HepG2 (cell line): ENCODE results near the gene ARF5. TPM values are rescaled to one million over a fixed set of nuclear protein-coding genes. Genes with fewer than 3 reads are reported as not detected.
A peak's percentile ranks its signal among the peaks of the same experiment; 100 is the strongest.

ENCODE experiments used
- ATAC-seq: fragments of 200-7000 bp; cut with Tn5 transposase; 3 replicates; pipeline ENCODE4 v1.9.1; 2020; ENCODE audit warnings: mild to moderate bottlenecking, moderate library complexity
- BruUV-seq: library from RNA; stranded (reverse); fragments of 400-500 nt; replicated peaks from 2 replicates; lab custom pipeline; 2021; lab: Mats Ljungman, UMichigan
- CTCF ChIA-PET: fragments of 300-600 bp; formaldehyde crosslinking; extraction: SDS; loops from one replicate; lab custom pipeline; 2021; ENCODE audit warnings: low total read pairs, inconsistent platforms, low intra/inter-chr PET ratio; lab: Yijun Ruan, JAX
- POLR2A ChIA-PET: fragments of 350-600 bp; sonication (Branson Sonifier 250); formaldehyde crosslinking; loops from one replicate; lab custom pipeline; 2020; ENCODE audit warnings: antibody characterized with exemption, inconsistent platforms; lab: Yijun Ruan, JAX
- DNase-seq: peaks from one replicate; pipeline ENCODE4 v3.0.0-alpha.2; 2015; ENCODE audit warnings: low spot score
- FAIRE-seq: peaks from 3 replicates; lab custom pipeline; 2011; peaks lifted over from hg19 to GRCh38; lab: Jason Lieb, UNC
- H2AFZ ChIP-seq: one replicate; pipeline ENCODE4 v1.6.1; 2011; ENCODE audit warnings: low read length, inconsistent platforms
- H3K27ac ChIP-seq: fragments of 300-600 bp; 3 replicates; pipeline ENCODE4 v1.8.0; 2011; ENCODE audit warnings: mixed run types, mild to moderate bottlenecking, mixed read lengths, low read length, inconsistent platforms; ENCODE audit not compliant: insufficient read depth; ENCODE audit errors: extremely low read length
- H3K27me3 ChIP-seq, 2 experiments: fragments of 200-600 bp in 1 of 2; 2 replicates in 1 of 2; 3 replicates in 1 of 2; pipeline versions ENCODE4 v1.6.0 to v1.8.0; 2011; ENCODE audit warnings: low read length in 2 of 2, mild to moderate bottlenecking in 2 of 2, moderate library complexity in 2 of 2, inconsistent platforms in 1 of 2; ENCODE audit not compliant: insufficient read depth in 2 of 2, control insufficient read depth in 1 of 2
- H3K36me3 ChIP-seq, 2 experiments: fragments of 200-600 bp in 1 of 2; replicated peaks in 1 of 2; 2 replicates in 1 of 2; 3 replicates in 1 of 2; pipeline versions ENCODE4 v1.5.1 to v1.8.0; 2011; ENCODE audit warnings: low read length in 2 of 2, inconsistent platforms in 1 of 2; ENCODE audit not compliant: insufficient read depth in 2 of 2, control insufficient read depth in 1 of 2
- H3K4me1 ChIP-seq: 2 replicates; pipeline ENCODE4 v1.5.1; 2012; ENCODE audit warnings: low read length, inconsistent platforms; ENCODE audit not compliant: insufficient read depth
- H3K4me2 ChIP-seq: 2 replicates; pipeline ENCODE4 v1.6.0; 2011; ENCODE audit warnings: low read depth, low read length, inconsistent platforms
- H3K4me3 ChIP-seq, 3 experiments: fragments of 200-600 bp in 1 of 3; sonication (generic), shearing (Covaris generic) in 1 of 3; replicated peaks in 1 of 3; 2 replicates each; pipeline ENCODE4 v1.5.1; 2011 to 2016; ENCODE audit warnings: low read length in 3 of 3, inconsistent platforms in 2 of 3, low read depth in 2 of 3, mild to moderate bottlenecking in 2 of 3, control low read depth in 1 of 3, mixed read lengths in 1 of 3; ENCODE audit not compliant: insufficient read depth in 1 of 3
- H3K79me2 ChIP-seq: one replicate; pipeline ENCODE4 v1.6.1; 2011; ENCODE audit warnings: low read length, inconsistent platforms; ENCODE audit not compliant: insufficient read depth
- H3K9ac ChIP-seq: 2 replicates; pipeline ENCODE4 v1.6.0; 2011; ENCODE audit warnings: mild to moderate bottlenecking, low read depth, low read length, inconsistent platforms; ENCODE audit not compliant: insufficient read depth
- H3K9me3 ChIP-seq: 2 replicates; pipeline ENCODE4 v1.5.1; 2012; ENCODE audit warnings: mild to moderate bottlenecking, low read length
- H4K20me1 ChIP-seq: 2 replicates; pipeline ENCODE4 v1.6.0; 2011; ENCODE audit warnings: inconsistent platforms, mild to moderate bottlenecking, low read length, moderate library complexity; ENCODE audit not compliant: insufficient read depth
- HNRNPUL1 ChIP-seq: fragments of 200-400 bp; formaldehyde crosslinking; IDR thresholded peaks from 2 replicates; pipeline ENCODE4 v1.6.1; 2017; ENCODE audit warnings: low read depth, mild to moderate bottlenecking, low read length, moderate library complexity
- KDM5A ChIP-seq: fragments of 200-600 bp; sonication (generic); IDR thresholded peaks from 2 replicates; pipeline ENCODE4 v1.7.0; 2018; ENCODE audit warnings: antibody characterized with exemption, mild to moderate bottlenecking, low read length, borderline replicate concordance
- MEIS2 ChIP-seq: sonication (generic); formaldehyde crosslinking; IDR thresholded peaks from 2 replicates; pipeline ENCODE4 v1.9.0; 2021; ENCODE audit warnings: mild to moderate bottlenecking, missing genetic modification reagents
- SATB2 ChIP-seq: sonication (generic); formaldehyde crosslinking; IDR thresholded peaks from 2 replicates; pipeline ENCODE4 v1.5.0; 2020; ENCODE audit warnings: missing genetic modification reagents
- ZBTB38 ChIP-seq: sonication (generic); formaldehyde crosslinking; IDR thresholded peaks from 2 replicates; pipeline ENCODE4 v1.5.1; 2020; ENCODE audit warnings: mild to moderate bottlenecking, missing genetic modification reagents
- ZNF432 ChIP-seq: sonication (generic); formaldehyde crosslinking; IDR thresholded peaks from 2 replicates; pipeline ENCODE4 v1.5.0; 2020; ENCODE audit warnings: missing genetic modification reagents, mild to moderate bottlenecking, borderline replicate concordance
- ZNF510 ChIP-seq: sonication (generic); formaldehyde crosslinking; IDR thresholded peaks from 2 replicates; pipeline ENCODE4 v1.4.0; 2020; ENCODE audit warnings: low read depth, mild to moderate bottlenecking, missing genetic modification reagents
- WGBS: methylation state at CpG from one replicate; pipeline ENCODE4 v1.1.6; 2017; ENCODE audit warnings: low lambda C conversion rate; 5-methylcytosine and 5-hydroxymethylcytosine counted together
- in situ Hi-C: cut with HindIII; loops from 2 replicates; pipeline ENCODE4 v1.10.0; 2017; ENCODE audit warnings: low pct_unique_long_range_greater_than_20kb; ENCODE audit not compliant: extremely low pct_ligation_motif_present
- intact Hi-C: fragments of 100-400 bp; cut with micrococcal nuclease; formaldehyde crosslinking; loops from one replicate; pipeline ENCODE4 v1.10.0; 2022; ENCODE audit not compliant: unreplicated experiment
- polyA plus RNA-seq, 8 experiments: library from polyadenylated mRNA; depleted of rRNA in 3 of 8; stranded (reverse) in 7 of 8; unstranded in 1 of 8; fragments of >200 nt; fragmentation: Illumina TruSeq in 4 of 8; extraction: Trizol in 4 of 8; gene quantifications; 2 replicates each; pipeline versions ENCODE4 v1.2.1 to v1.2.3, GENCODE V29; 2011 to 2016; ENCODE audit warnings: low read depth in 4 of 8, missing spikeins in 1 of 8, mixed read lengths in 1 of 8; ENCODE audit not compliant: insufficient read depth in 1 of 8
- total RNA-seq, 5 experiments: library from RNA; depleted of rRNA; stranded (reverse); fragments of >200 nt; fragmentation: Illumina TruSeq; extraction: Trizol; gene quantifications; 2 replicates each; pipeline ENCODE4 v1.2.3, GENCODE V29; 2016; ENCODE audit warnings: low read depth in 1 of 5
- TF ChIP-seq, protein P1 (sequence below), 2 experiments: sonication (generic) in 1 of 2; formaldehyde crosslinking in 1 of 2; IDR thresholded peaks; 2 replicates each; pipeline versions ENCODE4 v1.4.0 to v1.6.1; 2016 to 2020; ENCODE audit warnings: borderline replicate concordance in 1 of 2, low read depth in 1 of 2, mild to moderate bottlenecking in 1 of 2, missing genetic modification reagents in 1 of 2
- TF ChIP-seq, protein P2 (sequence below): sonication (generic); formaldehyde crosslinking; IDR thresholded peaks from 2 replicates; pipeline ENCODE4 v1.4.0; 2020; ENCODE audit warnings: missing genetic modification reagents, mild to moderate bottlenecking, borderline replicate concordance

The ARF5 gene
- total and polyA plus RNA-seq, 2 of the 13 experiments (the other 11 are each of a cell fraction or from before 2014, with no cell fraction given), result 109 to 135 TPM

DNA sequence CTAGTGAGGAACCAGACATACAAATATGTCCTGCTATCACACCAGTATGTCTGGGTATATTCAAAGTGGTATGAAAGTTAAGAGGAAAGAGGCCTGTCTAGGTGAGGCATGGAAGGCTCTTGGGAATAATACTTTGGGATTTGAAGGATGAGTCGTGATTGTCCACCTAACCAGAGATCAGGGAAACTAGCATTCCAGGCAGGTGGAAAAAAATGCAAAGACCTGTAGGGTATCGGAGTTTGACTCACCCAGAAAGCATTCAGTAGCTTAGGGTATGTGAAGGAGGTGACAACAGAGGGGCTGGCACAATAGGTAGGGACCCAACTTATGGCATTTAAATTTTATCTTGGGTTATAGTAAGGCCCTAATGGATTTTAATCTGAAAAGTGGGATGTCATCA is 1.9 kb upstream of the ARF5 start:
- H3K9ac ChIP-seq, result no peak overlapping the region
- FAIRE-seq, result no peak
- H3K36me3 ChIP-seq, result peaks cover 10 to 12% of the 10 kb centered on the region in 2 experiments; a peak in 4 of 5 replicates
- 72% methylated on average over 2 of the region's 2 CpGs for WGBS
- H3K4me3 ChIP-seq, result no peak overlapping the region
- ChIA-PET POLR2A (no interaction called here), CTCF (no interaction called here)
- TF ChIP-seq, protein P1, sequence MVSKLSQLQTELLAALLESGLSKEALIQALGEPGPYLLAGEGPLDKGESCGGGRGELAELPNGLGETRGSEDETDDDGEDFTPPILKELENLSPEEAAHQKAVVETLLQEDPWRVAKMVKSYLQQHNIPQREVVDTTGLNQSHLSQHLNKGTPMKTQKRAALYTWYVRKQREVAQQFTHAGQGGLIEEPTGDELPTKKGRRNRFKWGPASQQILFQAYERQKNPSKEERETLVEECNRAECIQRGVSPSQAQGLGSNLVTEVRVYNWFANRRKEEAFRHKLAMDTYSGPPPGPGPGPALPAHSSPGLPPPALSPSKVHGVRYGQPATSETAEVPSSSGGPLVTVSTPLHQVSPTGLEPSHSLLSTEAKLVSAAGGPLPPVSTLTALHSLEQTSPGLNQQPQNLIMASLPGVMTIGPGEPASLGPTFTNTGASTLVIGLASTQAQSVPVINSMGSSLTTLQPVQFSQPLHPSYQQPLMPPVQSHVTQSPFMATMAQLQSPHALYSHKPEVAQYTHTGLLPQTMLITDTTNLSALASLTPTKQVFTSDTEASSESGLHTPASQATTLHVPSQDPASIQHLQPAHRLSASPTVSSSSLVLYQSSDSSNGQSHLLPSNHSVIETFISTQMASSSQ (IDR thresholded peaks at IDR 0.05; ENCODE audit: low read depth), result no peak
- TF ChIP-seq, protein P1 (CRISPR knock-in tag; IDR thresholded peaks at IDR 0.05; ENCODE audit: borderline replicate concordance), result no peak
- H3K4me2 ChIP-seq, result peak overlapping the region; percentile 90; the same call in 1 of the 2 replicates
- H3K9me3 ChIP-seq, result no peaks in the 10 kb centered on the region
- no peaks in the 10 kb centered on the region; a peak in 1 of 5 replicates for H3K27me3 ChIP-seq
- in situ Hi-C loops (no loop called here), intact Hi-C loops (loop anchor here (10.0 kb wide), 2 partner anchors 68 to 192 kb away; partner anchors contain the start of genes SND1 and ZNF800)
- BruUV-seq, result no TSS peak
- ATAC-seq, result no peak
- no peak for DNase-seq
- H3K4me1 ChIP-seq, result peaks cover 64% of the 10 kb centered on the region
- no peaks in the 10 kb centered on the region; the same call in 1 of the 2 replicates for H4K20me1 ChIP-seq
- H3K79me2 ChIP-seq, result peaks cover 13% of the 10 kb centered on the region
- no peak overlapping the region for H2AFZ ChIP-seq
- H3K27ac ChIP-seq, result no peak overlapping the region

DNA sequence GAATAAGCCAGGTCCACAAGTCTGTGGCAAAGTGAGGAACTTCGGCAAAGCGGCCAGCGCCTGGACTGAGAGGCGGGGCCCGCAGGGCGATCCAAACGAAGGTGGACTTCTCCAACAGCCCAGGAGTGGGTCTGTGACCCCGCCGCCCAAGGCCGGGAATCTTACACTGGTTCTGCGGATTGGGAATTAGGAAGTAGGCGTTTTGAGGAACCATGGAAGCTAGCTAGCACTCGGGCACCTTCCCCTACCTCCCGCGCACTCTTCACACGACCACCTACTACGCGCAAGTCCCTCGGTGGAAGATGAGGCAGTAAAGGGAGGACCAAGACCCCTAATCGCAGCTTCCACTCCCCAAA is 570 bp upstream of the ARF5 start:
- no peak overlapping the region for H2AFZ ChIP-seq
- H3K4me3 ChIP-seq, result peak overlapping the region; percentile 89 to 94 (median 93)
- DNase-seq, result no peak
- H3K27ac ChIP-seq, result peak overlapping the region; percentile 61
- in situ Hi-C loops (no loop called here), intact Hi-C loops (loop anchor here (2.0 to 10.0 kb wide), 3 partner anchors 41 to 193 kb away; partner anchors contain the start of genes SND1 and ZNF800)
- POLR2A ChIA-PET, result interaction anchor here (0.6 to 1.0 kb wide), 2 partner anchors 9 to 11 kb away, joined by 3 read pairs; no protein-coding TSS in a partner anchor
- H3K4me1 ChIP-seq, result peaks cover 51% of the 10 kb centered on the region
- WGBS, result 81% methylated on average over 18 of the region's 20 CpGs
- H3K4me2 ChIP-seq, result peak overlapping the region; percentile 93
- peaks cover 7 to 15% of the 10 kb centered on the region in 2 experiments; a peak in 4 of 5 replicates for H3K36me3 ChIP-seq
- no peaks in the 10 kb centered on the region; a peak in 1 of 5 replicates for H3K27me3 ChIP-seq
- peak overlapping the region; percentile 87 for H3K9ac ChIP-seq
- no peak for ATAC-seq
- peaks cover 13% of the 10 kb centered on the region for H3K79me2 ChIP-seq
- no peaks in the 10 kb centered on the region for H3K9me3 ChIP-seq
- TSS peak; percentile 24 for BruUV-seq
- H4K20me1 ChIP-seq, result no peaks in the 10 kb centered on the region; the same call in 1 of the 2 replicates
- FAIRE-seq, result no peak
- CTCF ChIA-PET, result interaction anchor here (2.7 kb wide), 1 partner anchor 41 kb away, joined by 8 read pairs; no protein-coding TSS in a partner anchor
- TF ChIP-seq ZNF432 (no peak), ZNF510 (CRISPR knock-in tag) (no peak), ZBTB38 (CRISPR knock-in tag) (peak; percentile 94), KDM5A (no peak), MEIS2 (CRISPR knock-in tag) (no peak), HNRNPUL1 (no peak), SATB2 (CRISPR knock-in tag) (no peak)
- TF ChIP-seq, protein P2, sequence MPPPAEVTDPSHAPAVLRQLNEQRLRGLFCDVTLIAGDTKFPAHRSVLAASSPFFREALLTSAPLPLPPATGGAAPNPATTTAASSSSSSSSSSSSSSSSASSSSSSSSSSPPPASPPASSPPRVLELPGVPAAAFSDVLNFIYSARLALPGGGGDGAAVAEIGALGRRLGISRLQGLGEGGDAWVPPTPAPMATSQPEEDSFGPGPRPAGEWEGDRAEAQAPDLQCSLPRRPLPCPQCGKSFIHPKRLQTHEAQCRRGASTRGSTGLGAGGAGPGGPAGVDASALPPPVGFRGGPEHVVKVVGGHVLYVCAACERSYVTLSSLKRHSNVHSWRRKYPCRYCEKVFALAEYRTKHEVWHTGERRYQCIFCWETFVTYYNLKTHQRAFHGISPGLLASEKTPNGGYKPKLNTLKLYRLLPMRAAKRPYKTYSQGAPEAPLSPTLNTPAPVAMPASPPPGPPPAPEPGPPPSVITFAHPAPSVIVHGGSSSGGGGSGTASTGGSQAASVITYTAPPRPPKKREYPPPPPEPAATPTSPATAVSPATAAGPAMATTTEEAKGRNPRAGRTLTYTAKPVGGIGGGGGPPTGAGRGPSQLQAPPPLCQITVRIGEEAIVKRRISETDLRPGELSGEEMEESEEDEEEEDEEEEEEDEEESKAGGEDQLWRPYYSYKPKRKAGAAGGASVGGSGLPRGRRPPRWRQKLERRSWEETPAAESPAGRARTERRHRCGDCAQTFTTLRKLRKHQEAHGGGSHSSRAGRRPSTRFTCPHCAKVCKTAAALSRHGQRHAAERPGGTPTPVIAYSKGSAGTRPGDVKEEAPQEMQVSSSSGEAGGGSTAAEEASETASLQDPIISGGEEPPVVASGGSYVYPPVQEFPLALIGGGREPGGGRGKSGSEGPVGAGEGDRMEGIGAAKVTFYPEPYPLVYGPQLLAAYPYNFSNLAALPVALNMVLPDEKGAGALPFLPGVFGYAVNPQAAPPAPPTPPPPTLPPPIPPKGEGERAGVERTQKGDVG, result no peak; the same call in 1 of the 2 replicates
